HUES6 (cell line): ENCODE results near the gene APOB.

ENCODE experiments used
- H3K27ac ChIP-seq: 2 replicates; pipeline ENCODE4 v1.7.0; 2013; ENCODE audit warnings: low read depth, mild to moderate bottlenecking, low read length, inconsistent platforms
- H3K27me3 ChIP-seq: 2 replicates; pipeline ENCODE4 v1.6.1; 2013; ENCODE audit warnings: low read length; ENCODE audit not compliant: control insufficient read depth, insufficient read depth
- H3K36me3 ChIP-seq: 2 replicates; pipeline ENCODE4 v1.6.1; 2013; ENCODE audit warnings: low read length; ENCODE audit not compliant: control insufficient read depth, insufficient read depth
- H3K4me1 ChIP-seq: 2 replicates; pipeline ENCODE4 v1.6.1; 2013; ENCODE audit warnings: low read length; ENCODE audit not compliant: control insufficient read depth, insufficient read depth
- H3K4me3 ChIP-seq: 2 replicates; pipeline ENCODE4 v1.5.1; 2013; ENCODE audit warnings: low read depth, low read length
- H3K9ac ChIP-seq: one replicate; pipeline ENCODE4 v1.6.1; 2013; ENCODE audit warnings: mild to moderate bottlenecking, low read length
- H3K9me3 ChIP-seq: 2 replicates; pipeline ENCODE4 v1.6.1; 2013; ENCODE audit warnings: low read depth, low read length; ENCODE audit not compliant: control insufficient read depth, insufficient read depth

Gene APOB

DNA sequence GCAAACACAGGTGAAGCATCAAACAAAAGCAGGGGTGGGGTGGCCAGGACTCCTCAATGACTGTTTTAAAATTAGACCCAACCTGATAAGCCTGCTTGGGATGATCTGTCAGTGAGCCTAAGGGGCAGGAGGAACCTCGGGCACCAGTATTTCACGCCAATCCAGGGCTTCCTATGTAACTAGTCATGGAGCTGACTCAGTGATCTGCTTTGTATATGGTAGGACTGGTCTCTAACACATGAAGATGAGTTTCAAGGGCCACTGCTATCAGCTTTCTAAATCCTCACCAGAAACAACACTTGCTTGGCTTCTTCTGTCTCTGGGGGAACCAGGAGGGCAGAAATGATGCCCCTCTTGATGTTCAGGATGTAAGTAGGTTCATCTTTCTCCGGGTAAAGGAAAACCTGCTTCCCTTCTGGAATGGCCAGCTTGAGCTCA, 6.2 kb downstream of the APOB start:
- Histone ChIP-seq H3K4me3 (no peak overlapping the region), H3K27ac (no peak overlapping the region), H3K9ac (no peak overlapping the region), H3K36me3 (no peaks in the 10 kb centered on the region), H3K27me3 (no peaks in the 10 kb centered on the region), H3K9me3 (no peaks in the 10 kb centered on the region), H3K4me1 (no peaks in the 10 kb centered on the region)

DNA sequence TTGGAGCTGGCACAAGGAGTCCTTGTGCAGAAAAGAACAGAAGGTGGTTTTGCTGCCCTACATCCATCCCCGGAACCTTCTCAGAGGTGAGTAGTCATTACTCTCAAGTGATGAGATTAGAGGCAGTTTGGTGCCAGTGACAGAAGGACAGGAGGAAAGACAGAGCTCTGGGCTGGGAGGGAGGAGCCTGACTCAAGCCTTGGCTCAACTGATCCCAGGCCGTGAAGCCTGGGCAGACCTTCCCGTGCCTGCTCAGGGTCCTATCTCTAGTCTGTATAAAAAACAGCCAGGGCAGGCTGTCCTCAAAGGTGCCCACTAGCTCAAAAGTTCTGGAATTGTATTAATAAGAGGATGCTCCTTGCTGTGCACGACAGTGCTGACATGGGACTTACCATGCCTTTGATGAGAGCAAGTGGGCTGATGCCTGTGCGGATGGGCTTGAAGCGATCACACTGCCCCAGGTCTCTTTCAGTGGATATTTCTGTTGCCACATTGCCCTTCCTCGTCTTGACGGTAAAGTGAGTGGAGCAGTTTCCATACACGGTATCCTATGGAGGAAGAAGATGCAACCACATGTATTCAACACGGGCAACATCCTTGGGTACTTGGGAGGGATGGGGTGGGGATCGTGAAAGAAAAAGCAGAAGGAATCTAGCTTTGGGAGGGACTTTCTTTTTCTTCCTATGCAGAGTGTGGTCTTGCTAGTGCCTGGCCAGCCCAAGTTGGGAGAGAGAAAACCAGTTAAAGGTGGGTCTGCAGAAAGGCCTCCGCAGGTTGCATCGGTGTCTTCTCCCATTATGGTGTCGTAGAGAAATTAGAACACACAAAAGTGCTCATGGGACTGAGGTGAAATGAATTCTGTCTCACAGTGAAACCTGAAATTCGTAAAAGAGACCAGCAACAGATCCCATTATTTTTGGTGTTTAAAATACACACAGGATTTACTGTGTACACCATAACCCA, 6.9 kb downstream of the APOB start:
- no peaks in the 10 kb centered on the region for H3K9me3 ChIP-seq
- H3K4me3 ChIP-seq: no peak overlapping the region
- no peaks in the 10 kb centered on the region for H3K27me3 ChIP-seq
- H3K27ac ChIP-seq: no peak overlapping the region
- no peaks in the 10 kb centered on the region for H3K4me1 ChIP-seq
- H3K36me3 ChIP-seq: no peaks in the 10 kb centered on the region
- no peak overlapping the region for H3K9ac ChIP-seq

DNA sequence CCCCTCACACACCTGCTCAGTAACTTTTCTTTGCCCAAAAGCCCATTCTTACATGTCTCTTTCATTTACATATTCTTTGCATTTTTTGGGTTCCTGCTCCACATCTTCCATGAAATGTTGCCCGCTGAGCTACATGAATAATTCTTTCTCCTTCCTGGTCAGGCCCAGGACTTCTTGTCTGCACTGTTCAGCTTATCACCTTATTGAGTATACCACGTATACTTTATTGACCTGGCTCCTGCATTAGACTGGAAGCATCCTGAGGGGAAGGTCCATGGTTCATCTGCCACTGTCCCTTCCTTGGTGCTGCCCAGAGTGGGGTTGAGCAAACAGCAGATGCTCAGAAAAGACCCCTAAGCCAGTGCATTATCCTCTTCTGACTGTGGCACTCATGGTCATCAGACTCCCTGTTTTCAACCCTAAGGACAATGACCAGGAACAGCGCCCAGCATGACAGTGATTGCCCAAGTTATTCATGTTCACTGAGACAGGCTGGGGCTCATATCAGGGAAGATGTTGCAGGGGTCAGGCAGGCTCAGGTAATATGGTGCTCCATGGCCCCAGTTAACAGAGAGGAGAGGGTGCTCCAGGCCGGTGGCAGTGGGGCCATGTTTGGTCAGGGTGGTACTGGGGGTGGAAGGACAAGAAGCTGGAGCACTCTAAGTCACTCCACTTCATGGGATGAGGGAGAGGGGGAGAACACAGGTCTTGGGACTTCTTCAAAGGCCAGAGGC, 7.7 kb downstream of the APOB start:
- no peaks in the 10 kb centered on the region for H3K27me3 ChIP-seq
- H3K36me3 ChIP-seq: no peaks in the 10 kb centered on the region
- H3K4me3 ChIP-seq: no peak overlapping the region
- H3K4me1 ChIP-seq: no peaks in the 10 kb centered on the region
- H3K9me3 ChIP-seq: no peaks in the 10 kb centered on the region
- H3K27ac ChIP-seq: no peak overlapping the region
- H3K9ac ChIP-seq: no peak overlapping the region

- no peak overlapping the region for H3K27ac ChIP-seq
- H3K4me3 ChIP-seq: no peak overlapping the region
- H3K27me3 ChIP-seq: no peaks in the 10 kb centered on the region
- no peaks in the 10 kb centered on the region for H3K4me1 ChIP-seq
- no peaks in the 10 kb centered on the region for H3K36me3 ChIP-seq
- no peaks in the 10 kb centered on the region for H3K9me3 ChIP-seq
- no peak overlapping the region for H3K9ac ChIP-seq
These were observed 8.4 kb downstream of the APOB start for GRCh38 chr2:21035282-21035973.

DNA sequence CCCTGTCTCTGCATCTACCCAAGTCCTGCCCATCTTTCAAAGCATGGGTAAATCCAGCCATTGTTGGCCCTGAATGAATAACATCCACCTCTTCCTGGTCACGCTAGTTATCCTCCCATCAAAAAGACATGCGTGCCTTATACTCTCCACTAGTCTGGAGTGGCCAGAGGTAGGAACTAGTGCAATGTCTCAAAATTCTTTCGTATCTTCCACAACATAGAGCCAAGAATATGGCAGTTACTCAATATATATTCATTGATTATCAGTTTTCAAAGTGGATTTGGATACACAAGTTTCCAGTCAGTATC, 8.9 kb downstream of the APOB start:
- H3K4me3 ChIP-seq: no peak overlapping the region
- H3K9ac ChIP-seq: no peak overlapping the region
- H3K9me3 ChIP-seq: no peaks in the 10 kb centered on the region
- no peak overlapping the region for H3K27ac ChIP-seq
- no peaks in the 10 kb centered on the region for H3K27me3 ChIP-seq
- no peaks in the 10 kb centered on the region for H3K36me3 ChIP-seq
- H3K4me1 ChIP-seq: no peaks in the 10 kb centered on the region

DNA sequence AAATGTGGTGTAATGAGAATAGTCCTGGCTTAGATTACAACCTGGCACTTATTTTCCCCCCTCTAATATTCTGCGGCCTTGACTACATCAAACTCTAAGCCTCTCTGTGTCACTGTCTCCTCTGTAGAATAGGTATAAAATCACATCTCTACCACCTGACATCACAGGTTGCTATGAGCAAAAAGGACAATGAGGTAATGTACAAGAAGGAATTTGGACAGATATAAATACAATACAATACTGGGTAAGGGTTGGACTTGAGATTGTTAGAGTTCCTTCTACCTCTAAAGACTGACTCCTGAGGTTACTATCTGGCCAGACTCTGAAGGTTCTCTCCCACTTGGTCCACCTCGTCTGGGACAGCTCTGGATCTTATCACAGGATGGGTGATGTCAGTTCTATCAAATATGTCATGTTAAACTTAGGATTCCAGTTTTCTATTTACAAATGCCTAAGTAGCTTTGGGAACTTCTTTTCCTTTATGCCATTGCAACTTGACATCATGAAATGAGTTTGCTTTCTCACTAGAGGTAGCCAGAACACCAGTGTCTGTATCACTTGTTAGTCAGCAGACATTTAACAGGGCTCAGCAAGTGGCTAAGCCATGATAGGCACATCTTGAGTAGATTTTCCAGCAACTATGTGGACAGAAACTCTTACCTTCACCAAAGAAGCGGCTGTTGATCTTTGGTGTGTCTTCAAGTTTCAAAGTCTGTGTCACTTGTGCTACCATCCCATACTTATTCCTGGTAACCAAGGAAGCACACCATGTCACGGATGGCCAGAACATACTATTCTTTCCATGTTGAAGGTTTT, 9.5 kb downstream of the APOB start:
- Histone ChIP-seq H3K9me3 (no peaks in the 10 kb centered on the region), H3K27ac (no peak overlapping the region), H3K4me1 (no peaks in the 10 kb centered on the region), H3K4me3 (no peak overlapping the region), H3K27me3 (no peaks in the 10 kb centered on the region), H3K9ac (no peak overlapping the region), H3K36me3 (no peaks in the 10 kb centered on the region)

DNA sequence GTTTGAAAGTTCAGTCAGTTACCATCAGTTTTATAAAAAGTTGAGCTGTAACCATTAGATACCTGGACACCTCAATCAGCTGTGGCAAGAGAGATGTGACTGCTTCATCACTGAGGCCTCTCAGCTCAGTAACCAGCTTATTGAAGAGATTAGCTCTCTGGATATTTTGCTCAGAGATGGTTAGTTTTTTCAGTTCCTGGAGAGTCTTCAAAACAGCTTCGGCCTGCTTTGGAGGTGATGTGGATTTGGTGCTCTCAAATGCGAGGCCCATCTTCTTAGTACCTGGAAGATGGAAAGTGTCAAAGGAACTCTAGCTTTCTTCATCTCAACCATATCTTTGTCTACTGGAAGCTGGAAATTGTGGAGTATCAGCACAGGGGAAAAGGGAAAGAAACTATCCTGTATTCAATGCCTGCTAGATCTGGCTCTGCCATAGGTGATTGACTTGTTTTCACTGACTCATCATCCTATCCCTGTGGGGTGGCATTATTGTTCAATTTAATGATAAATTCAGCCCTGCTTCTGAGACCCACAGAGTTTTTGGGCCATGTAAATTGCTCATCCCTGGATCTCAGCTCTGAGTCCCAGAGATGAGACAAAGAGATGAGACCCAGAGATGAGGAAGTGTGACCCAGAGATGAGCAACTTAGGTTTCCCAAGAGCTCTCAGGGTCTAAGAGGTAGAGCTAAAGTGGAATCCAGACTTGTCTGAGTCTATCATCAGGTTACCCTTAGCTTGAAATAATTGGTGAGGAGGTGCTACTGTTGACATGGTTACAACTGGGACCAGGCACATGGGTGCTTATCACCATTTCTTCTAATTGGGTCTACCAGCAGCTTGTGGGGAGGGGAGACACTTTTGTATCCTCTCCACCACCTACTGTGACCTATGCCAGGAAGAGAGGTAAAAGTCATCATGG, 10.4 kb downstream of the APOB start:
- Histone ChIP-seq H3K9ac (no peak overlapping the region), H3K27ac (no peak overlapping the region), H3K9me3 (no peaks in the 10 kb centered on the region), H3K36me3 (no peaks in the 10 kb centered on the region), H3K27me3 (no peaks in the 10 kb centered on the region), H3K4me3 (no peak overlapping the region), H3K4me1 (no peaks in the 10 kb centered on the region)

- H3K27ac ChIP-seq: no peak overlapping the region
These were observed 11.3 kb downstream of the APOB start for GRCh38 chr2:21032338-21033236.

More at GRCh38 chr2:21032338-21033236, 11.3 kb downstream of the APOB start:
- no peaks in the 10 kb centered on the region for H3K36me3 ChIP-seq
- H3K9me3 ChIP-seq: no peaks in the 10 kb centered on the region
- no peaks in the 10 kb centered on the region for H3K4me1 ChIP-seq
- no peaks in the 10 kb centered on the region for H3K27me3 ChIP-seq
- no peak overlapping the region for H3K4me3 ChIP-seq
- no peak overlapping the region for H3K9ac ChIP-seq
